ENCODE results near the gene FAM53B. TPM values are rescaled to one million over a fixed set of nuclear protein-coding genes. Genes with fewer than 3 reads are reported as not detected.
A peak's percentile ranks its signal among the peaks of the same experiment; 100 is the strongest.

The FAM53B gene
- total RNA-seq, 4 donors from 2014 or later, result 60.8 to 84.8 (median 78.8) TPM

DNA sequence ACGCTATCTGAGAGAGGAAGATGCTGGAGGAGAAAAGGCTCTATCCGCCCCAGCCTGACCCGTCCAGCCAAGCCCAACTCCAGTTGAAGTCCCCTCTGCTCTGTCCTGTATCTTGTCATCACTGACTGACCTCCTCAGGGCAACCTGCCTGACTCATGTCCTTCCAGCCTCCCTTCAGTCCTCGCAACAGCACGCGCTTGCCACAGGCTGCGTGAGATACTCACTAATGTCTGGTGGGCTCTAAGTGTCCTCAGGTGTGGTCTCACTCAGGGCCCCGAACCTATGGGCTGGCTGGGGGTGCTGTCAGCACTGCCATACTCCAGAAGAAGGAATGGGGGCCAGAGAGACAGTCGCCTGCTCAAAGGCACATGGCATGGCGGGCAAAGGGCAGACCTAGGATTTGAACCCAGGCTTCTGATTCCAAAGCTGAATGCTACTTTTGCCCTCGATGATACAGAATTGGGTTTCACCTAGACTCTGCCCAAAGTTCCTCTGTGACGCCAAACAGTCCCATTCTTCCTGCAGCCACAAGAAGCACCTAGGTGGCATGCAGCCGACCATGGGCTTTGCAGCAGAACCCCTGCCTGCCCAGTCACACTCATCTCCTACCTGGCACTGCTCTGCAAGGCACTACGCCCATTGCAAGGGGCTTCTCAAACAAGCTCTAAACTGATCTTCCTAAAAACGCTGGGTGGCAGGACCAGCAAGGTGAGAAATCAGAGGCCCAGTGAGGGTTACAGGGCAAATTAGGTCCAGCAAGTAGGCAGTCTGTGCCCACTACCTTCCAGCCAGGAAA lies 8.5 kb downstream of the FAM53B start:
- Histone ChIP-seq H3K4me3 (peak overlapping the region in 3 of 4 donors; percentile 10 to 40 (median 10)), H3K4me1 (peaks cover 3 to 100% (median 96%) of the 10 kb centered on the region in 4 donors), H3K27me3 (no peaks in the 10 kb centered on the region), H3K36me3 (no peaks in the 10 kb centered on the region), H3K27ac (peak overlapping the region; percentile 83 to 98 (median 95)), H3K9me3 (no peaks in the 10 kb centered on the region)
- WGBS, 2 donors, result 81 to 88% methylated on average over 13 to 15 of the region's 15 CpGs
- DNase-seq (ENCODE audit: low spot score in 2 of 2), result no peak
- TF ChIP-seq, protein P1, sequence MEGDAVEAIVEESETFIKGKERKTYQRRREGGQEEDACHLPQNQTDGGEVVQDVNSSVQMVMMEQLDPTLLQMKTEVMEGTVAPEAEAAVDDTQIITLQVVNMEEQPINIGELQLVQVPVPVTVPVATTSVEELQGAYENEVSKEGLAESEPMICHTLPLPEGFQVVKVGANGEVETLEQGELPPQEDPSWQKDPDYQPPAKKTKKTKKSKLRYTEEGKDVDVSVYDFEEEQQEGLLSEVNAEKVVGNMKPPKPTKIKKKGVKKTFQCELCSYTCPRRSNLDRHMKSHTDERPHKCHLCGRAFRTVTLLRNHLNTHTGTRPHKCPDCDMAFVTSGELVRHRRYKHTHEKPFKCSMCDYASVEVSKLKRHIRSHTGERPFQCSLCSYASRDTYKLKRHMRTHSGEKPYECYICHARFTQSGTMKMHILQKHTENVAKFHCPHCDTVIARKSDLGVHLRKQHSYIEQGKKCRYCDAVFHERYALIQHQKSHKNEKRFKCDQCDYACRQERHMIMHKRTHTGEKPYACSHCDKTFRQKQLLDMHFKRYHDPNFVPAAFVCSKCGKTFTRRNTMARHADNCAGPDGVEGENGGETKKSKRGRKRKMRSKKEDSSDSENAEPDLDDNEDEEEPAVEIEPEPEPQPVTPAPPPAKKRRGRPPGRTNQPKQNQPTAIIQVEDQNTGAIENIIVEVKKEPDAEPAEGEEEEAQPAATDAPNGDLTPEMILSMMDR (IDR thresholded peaks at IDR 0.05), result no peak
- TF ChIP-seq EP300 (IDR thresholded peaks at IDR 0.05) (no peak), POLR2A (IDR thresholded peaks at IDR 0.05) (no peak)

DNA sequence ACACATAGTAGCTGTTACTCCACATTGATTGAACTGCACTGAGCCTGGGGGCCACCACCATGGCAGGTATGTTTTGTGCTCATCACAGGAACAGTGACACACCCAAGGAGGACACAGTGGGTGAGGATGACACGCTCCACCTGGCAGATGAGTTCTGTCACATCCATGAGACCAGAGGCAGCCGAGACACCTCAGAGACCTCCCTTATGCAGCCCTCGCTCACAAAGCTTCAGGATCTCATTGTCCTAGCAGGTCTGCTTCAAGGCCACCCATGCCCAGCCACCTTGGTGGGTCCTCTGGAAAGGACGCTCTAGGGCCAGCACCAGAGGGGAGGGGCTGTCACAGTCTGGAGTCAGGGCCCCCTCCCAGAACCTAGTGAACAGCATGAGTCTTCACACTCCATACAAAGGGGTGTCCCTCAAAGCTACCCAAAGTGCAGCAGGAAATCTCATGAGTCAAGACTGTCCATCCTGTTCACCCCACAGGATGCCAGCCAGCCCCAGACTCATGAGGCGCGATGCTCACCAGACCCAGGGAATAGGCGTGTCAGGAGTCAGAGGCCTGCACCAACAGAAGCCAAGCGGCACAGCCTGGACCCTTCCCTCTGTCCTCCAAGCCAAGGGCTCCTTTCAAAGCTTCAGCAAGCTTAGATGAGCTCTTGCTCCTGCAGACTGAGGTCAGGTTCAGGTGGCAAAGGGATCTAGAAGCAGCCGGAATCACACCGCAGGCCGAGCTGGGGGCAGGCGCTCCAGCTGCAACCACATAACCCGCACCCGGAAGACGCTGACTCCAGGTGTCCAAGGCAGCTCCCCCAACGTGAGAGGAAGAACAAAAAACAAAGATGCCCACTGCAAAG lies 9.6 kb downstream of the FAM53B start:
- Histone ChIP-seq H3K4me1 (peaks cover 3 to 100% (median 92%) of the 10 kb centered on the region in 4 donors), H3K9me3 (no peaks in the 10 kb centered on the region), H3K27me3 (no peaks in the 10 kb centered on the region), H3K36me3 (no peaks in the 10 kb centered on the region), H3K27ac (peak overlapping the region; percentile 83 to 98 (median 95)), H3K4me3 (peak overlapping the region in 1 of 4 donors; percentile 40)
- WGBS, 2 donors, result 79 to 84% methylated on average over 15 to 16 of the region's 16 CpGs
- no peak for DNase-seq (ENCODE audit: low spot score in 2 of 2)
- TF ChIP-seq EP300 (IDR thresholded peaks at IDR 0.05), result no peak
- no peak for TF ChIP-seq POLR2A (IDR thresholded peaks at IDR 0.05)
- TF ChIP-seq, protein P1 (IDR thresholded peaks at IDR 0.05), result no peak

DNA sequence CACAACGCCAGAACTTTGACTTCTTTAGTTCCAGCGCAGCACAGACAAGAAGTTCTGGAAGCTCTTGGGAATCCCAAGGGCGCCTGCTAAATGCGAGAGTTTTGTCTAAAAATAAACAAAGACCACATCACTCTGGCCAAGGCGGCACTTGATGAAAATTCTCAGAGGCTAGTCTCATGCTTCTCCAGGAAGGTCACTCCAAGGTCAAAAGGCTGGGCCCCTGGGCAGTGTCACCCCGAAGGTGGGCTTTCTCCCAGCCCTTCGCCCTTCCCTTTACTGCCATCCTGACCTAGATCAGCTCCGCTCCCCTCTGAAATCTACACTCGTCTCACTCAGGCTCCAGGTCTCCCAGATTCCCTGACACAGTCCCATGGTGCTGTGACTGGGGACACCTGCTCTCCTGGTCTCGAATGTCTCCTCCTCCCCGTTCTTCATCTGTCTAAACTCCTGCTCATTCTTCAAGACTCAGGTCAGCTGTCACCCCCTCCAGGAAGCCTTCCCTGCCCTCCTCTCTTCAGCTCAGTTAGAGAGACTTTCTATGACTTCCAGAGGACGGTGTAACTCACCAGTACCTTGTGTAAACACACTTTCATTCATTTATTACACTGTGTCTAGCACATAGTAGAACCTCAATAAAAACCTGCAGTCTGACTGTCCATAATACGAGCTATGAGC lies 10.5 kb downstream of the FAM53B start:
- Histone ChIP-seq H3K36me3 (no peaks in the 10 kb centered on the region), H3K4me1 (peaks cover 3 to 100% (median 92%) of the 10 kb centered on the region in 4 donors), H3K27me3 (no peaks in the 10 kb centered on the region), H3K4me3 (no peak overlapping the region), H3K9me3 (no peaks in the 10 kb centered on the region), H3K27ac (peak overlapping the region; percentile 83 to 98 (median 95))
- TF ChIP-seq EP300 (IDR thresholded peaks at IDR 0.05) (peak in 1 of 2 donors; percentile 0), POLR2A (IDR thresholded peaks at IDR 0.05) (no peak)
- TF ChIP-seq, protein P1 (IDR thresholded peaks at IDR 0.05), result no peak
- DNase-seq (ENCODE audit: low spot score in 2 of 2), result no peak
- 51 to 53% methylated on average over 13 of the region's 13 CpGs for WGBS, 2 donors

DNA sequence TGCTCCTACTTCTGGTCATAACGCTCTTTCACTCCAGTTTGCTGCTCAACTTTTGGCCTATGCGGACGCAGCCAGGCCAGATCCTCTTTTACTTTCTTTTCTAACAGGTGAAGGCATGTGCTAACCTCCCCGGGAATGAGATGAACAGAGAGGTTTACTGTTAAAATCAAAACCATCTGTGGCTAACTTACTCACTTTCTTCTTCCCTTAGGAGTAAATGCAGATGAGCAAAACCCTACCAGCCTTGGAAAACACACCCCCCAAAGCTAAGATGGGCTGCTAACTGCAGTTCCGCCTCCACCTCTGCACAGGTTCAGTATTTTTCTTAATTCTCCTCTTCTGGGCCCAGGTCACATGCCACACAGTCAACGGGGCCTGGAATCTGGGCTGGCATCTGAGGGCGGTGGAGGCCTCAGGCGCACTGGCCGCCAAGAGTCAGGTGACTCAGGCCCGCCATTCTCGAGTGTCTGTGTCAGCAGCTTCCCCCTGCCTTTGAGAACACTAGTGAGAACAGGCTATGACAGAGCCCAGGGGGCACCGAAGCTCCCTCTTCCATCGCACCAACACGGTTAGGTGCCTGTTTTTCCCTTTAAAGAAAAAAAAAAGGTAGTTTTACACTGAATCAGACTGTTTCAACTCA lies 11.1 kb downstream of the FAM53B start:
- Histone ChIP-seq H3K27ac (peak overlapping the region; percentile 83 to 98 (median 95)), H3K4me1 (peaks cover 3 to 100% (median 92%) of the 10 kb centered on the region in 4 donors), H3K36me3 (no peaks in the 10 kb centered on the region), H3K27me3 (no peaks in the 10 kb centered on the region), H3K4me3 (no peak overlapping the region), H3K9me3 (no peaks in the 10 kb centered on the region)
- WGBS, 2 donors, result 46 to 60% methylated on average over 12 to 14 of the region's 14 CpGs
- peak; percentile 28 to 83 for TF ChIP-seq EP300 (IDR thresholded peaks at IDR 0.05)
- TF ChIP-seq, protein P1 (IDR thresholded peaks at IDR 0.05), result no peak
- TF ChIP-seq POLR2A (IDR thresholded peaks at IDR 0.05), result peak in 1 of 2 donors; percentile 52
- no peak for DNase-seq (ENCODE audit: low spot score in 2 of 2)

Measured in tibial nerve (tissue), 4 donors.